HFFc6 (cell line): ENCODE data around the gene CACNA1C. TPM values are rescaled to one million over a fixed set of nuclear protein-coding genes. Genes with fewer than 3 reads are reported as not detected.

Experiments used
- DNase-seq: peaks from one replicate; pipeline ENCODE4 v3.0.0-alpha.2; 2018
- H3K27ac Mint-ChIP-seq: 2 replicates; pipeline ENCODE4 v1.8.0; 2020; ENCODE audit warnings: mild to moderate bottlenecking, mixed read lengths
- H3K27me3 Mint-ChIP-seq: 2 replicates; pipeline ENCODE4 v1.8.0; 2021; ENCODE audit warnings: mild to moderate bottlenecking, moderate library complexity, mixed read lengths; ENCODE audit not compliant: insufficient read depth
- H3K36me3 Mint-ChIP-seq: 2 replicates; pipeline ENCODE4 v1.8.0; 2021; ENCODE audit warnings: low read depth, mixed read lengths
- H3K4me1 Mint-ChIP-seq: 2 replicates; pipeline ENCODE4 v1.8.0; 2020; ENCODE audit warnings: low read depth, mixed read lengths
- H3K4me3 Mint-ChIP-seq: 2 replicates; pipeline ENCODE4 v1.8.0; 2020; ENCODE audit warnings: mild to moderate bottlenecking, moderate library complexity, mixed read lengths
- H3K9me3 Mint-ChIP-seq: 2 replicates; pipeline ENCODE4 v1.8.0; 2020; ENCODE audit warnings: mild to moderate bottlenecking, mixed read lengths
- total RNA-seq, 6 experiments: library from RNA; stranded (reverse); fragmentation: NEBNext Ultra II Directional; extraction: Animal tissue kit (Norgen Biotek cat#: 25700); gene quantifications; 2 replicates in 1 of 6; 3 replicates in 5 of 6; pipeline ENCODE4 v1.2.3, GENCODE V29; 2021
- TF ChIP-seq, protein P1 (sequence below): fragments of 200-600 bp; sonication (generic); IDR thresholded peaks from 2 replicates; pipeline ENCODE4 v1.5.0; 2021; ENCODE audit warnings: antibody characterized with exemption, mild to moderate bottlenecking

The CACNA1C gene
- total RNA-seq, 6 experiments from 2014 or later: 6.7 to 11.5 (median 10.6) TPM

DNA sequence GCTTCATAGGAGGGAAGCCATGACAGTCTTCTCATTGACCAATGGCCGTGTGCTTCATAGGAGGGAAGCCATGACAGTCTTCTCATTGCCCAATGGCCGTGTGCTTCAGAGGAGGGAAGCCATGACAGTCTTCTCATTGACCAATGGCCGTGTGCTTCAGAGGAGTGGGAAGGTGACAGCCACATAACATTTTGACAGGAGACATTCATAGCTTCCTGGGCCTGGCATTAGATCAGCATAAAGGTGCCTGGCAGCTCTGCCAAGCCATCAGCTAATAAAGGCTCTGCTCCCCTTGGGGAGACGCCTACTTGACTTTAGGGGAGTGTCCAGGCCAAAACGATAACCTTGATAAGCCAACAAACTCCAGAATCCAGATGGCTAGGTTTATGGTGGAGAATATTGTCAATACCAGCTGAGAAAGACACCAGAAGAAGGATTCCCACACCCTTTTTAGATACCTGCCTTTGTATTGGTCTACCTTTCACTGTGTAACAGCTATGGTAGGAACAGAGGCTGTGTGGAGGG, 468.0 kb downstream of the CACNA1C start:
- Mint-ChIP-seq H3K9me3 (no peaks in the 10 kb centered on the region), H3K36me3 (peaks cover 19% of the 10 kb centered on the region), H3K4me1 (no peaks in the 10 kb centered on the region), H3K4me3 (no peak overlapping the region), H3K27me3 (peaks cover 7% of the 10 kb centered on the region), H3K27ac (no peak overlapping the region)
- TF ChIP-seq, protein P1, sequence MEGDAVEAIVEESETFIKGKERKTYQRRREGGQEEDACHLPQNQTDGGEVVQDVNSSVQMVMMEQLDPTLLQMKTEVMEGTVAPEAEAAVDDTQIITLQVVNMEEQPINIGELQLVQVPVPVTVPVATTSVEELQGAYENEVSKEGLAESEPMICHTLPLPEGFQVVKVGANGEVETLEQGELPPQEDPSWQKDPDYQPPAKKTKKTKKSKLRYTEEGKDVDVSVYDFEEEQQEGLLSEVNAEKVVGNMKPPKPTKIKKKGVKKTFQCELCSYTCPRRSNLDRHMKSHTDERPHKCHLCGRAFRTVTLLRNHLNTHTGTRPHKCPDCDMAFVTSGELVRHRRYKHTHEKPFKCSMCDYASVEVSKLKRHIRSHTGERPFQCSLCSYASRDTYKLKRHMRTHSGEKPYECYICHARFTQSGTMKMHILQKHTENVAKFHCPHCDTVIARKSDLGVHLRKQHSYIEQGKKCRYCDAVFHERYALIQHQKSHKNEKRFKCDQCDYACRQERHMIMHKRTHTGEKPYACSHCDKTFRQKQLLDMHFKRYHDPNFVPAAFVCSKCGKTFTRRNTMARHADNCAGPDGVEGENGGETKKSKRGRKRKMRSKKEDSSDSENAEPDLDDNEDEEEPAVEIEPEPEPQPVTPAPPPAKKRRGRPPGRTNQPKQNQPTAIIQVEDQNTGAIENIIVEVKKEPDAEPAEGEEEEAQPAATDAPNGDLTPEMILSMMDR: no peak
- DNase-seq: no peak

DNA sequence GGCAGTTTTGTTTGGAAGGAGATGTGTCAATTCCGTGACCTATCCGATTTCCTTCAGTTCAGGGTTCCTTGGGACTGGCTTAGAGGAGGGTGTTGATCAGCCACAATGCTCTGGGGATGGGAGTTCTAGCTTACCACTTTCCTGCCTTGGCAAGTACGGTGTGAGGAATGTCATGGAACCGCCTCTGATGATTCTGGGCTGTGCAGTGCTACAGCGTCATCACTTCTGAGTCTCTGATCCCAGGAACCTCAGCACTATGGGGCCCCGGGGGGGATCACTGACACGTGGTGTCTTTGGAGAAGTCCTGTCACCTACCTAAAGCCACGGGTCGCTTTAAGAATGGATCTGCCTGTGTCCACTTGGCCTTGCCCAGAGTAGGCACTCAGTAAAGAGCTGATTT, 470.5 kb downstream of the CACNA1C start:
- DNase-seq: no peak
- Mint-ChIP-seq H3K27ac (no peak overlapping the region), H3K4me1 (no peaks in the 10 kb centered on the region), H3K27me3 (peaks cover 7% of the 10 kb centered on the region), H3K4me3 (no peak overlapping the region), H3K36me3 (peaks cover 15% of the 10 kb centered on the region), H3K9me3 (no peaks in the 10 kb centered on the region)
- TF ChIP-seq, protein P1: no peak

DNA sequence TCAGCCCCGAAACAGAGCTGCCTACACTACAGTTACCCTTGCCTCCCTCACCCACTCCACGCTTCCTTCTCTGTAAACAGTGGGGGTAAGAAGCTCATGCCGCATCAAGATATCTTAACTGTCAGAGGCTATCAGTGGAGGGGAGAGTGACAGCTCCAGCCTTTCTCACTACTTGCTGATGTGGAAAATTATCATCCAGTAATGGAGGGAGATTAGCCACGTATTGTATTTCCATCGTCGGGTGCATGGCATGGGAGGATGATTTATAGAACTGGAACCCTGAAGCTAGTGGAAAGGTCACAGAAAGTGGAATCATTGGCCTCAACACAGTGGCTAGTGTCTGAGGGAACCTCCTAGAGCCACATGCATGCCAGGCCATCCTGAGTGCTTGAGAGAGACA, 471.1 kb downstream of the CACNA1C start:
- Mint-ChIP-seq H3K27me3 (peaks cover 7% of the 10 kb centered on the region), H3K4me1 (no peaks in the 10 kb centered on the region), H3K9me3 (no peaks in the 10 kb centered on the region), H3K36me3 (peaks cover 15% of the 10 kb centered on the region), H3K4me3 (no peak overlapping the region), H3K27ac (no peak overlapping the region)
- TF ChIP-seq, protein P1: no peak
- no peak for DNase-seq

DNA sequence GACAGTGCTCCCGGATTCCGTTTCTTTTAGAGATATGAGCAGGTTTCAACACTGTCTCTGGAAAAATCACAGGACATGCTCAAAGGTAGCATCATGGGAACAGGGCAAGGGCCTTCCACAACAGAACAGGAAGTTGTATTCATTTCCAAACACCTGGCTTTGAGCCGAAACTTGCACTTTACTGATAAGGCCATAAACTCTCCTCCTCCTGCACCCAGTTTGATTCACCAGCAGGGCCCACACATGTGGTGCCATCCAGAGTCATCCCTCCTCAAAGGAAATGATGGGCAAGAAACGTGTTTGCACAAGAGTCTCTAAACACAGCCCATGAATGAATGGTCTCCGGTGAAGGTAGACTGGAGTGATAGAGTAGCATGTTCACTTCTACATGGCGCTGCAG, 473.6 kb downstream of the CACNA1C start:
- peaks cover 6% of the 10 kb centered on the region for H3K36me3 Mint-ChIP-seq
- peaks cover 4% of the 10 kb centered on the region for H3K4me1 Mint-ChIP-seq
- H3K4me3 Mint-ChIP-seq: no peak overlapping the region
- no peaks in the 10 kb centered on the region for H3K9me3 Mint-ChIP-seq
- H3K27me3 Mint-ChIP-seq: peaks cover 7% of the 10 kb centered on the region
- TF ChIP-seq, protein P1: no peak
- no peak overlapping the region for H3K27ac Mint-ChIP-seq
- no peak for DNase-seq

DNA sequence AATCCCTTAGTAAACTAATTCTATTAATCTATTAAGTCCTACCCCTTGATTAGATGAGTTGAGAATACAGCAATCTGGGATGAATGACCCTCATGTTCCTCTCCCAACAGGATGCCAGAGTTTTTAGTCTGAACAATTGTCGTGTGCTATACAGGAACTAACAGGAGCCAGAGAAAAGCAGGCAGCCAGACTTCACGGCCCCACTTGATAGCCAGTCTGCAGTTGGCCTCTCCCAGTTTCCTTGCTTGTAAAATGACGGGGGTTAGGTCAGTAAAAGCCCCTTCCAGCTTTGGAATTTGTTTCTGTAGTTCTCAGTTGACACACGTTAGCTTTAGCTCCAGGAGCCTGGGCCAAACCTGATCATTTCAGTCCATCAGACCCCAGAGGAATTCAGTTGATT, 475.2 kb downstream of the CACNA1C start:
- Mint-ChIP-seq H3K36me3 (peaks cover 6% of the 10 kb centered on the region), H3K4me1 (peaks cover 8% of the 10 kb centered on the region), H3K9me3 (no peaks in the 10 kb centered on the region), H3K27me3 (peaks cover 3% of the 10 kb centered on the region; the same call in 1 of the 2 replicates), H3K27ac (no peak overlapping the region), H3K4me3 (no peak overlapping the region)
- DNase-seq: no peak
- TF ChIP-seq, protein P1: no peak

DNA sequence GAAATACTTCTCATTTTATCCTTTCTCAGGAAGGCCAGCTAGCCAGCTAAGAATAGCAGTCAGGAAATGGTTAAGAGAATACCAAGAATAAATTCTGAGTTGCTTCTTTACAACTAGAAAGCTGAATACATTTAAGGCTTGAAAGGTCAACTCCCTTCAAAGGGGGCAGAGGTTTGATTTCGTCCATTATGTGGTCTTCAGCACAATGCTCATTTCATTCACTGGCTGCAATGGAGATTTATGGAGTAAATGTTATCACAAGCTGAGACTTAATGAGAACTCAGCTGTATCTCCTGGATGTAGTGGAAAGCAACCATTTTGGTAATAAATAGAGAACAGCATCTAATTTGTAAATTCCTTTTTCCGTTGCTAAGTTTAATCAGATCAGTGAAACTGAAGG, 477.0 kb downstream of the CACNA1C start:
- no peak overlapping the region for H3K4me3 Mint-ChIP-seq
- H3K36me3 Mint-ChIP-seq: peaks cover 6% of the 10 kb centered on the region

More for the DNA sequence above, 477.0 kb downstream of the CACNA1C start:
- H3K9me3 Mint-ChIP-seq: no peaks in the 10 kb centered on the region
- DNase-seq: no peak
- no peak overlapping the region for H3K27ac Mint-ChIP-seq
- TF ChIP-seq, protein P1: no peak
- peaks cover under 1% of the 10 kb centered on the region; the same call in 1 of the 2 replicates for H3K27me3 Mint-ChIP-seq
- H3K4me1 Mint-ChIP-seq: peaks cover 8% of the 10 kb centered on the region
